H1 (cell line): Measurements from ENCODE around the gene EBPL. TPM values are rescaled to one million over a fixed set of nuclear protein-coding genes. Genes with fewer than 3 reads are reported as not detected.

Experiments used
- CTCF ChIA-PET: fragments of 300-600 bp; sonication (Branson Sonifier 250); formaldehyde crosslinking; loops from one replicate; lab custom pipeline; 2021; ENCODE audit not compliant: partially characterized antibody; lab: Charles Lee
- POLR2A ChIA-PET: fragments of 300-600 bp; sonication (Branson Sonifier 250); formaldehyde crosslinking; loops from one replicate; lab custom pipeline; 2021; ENCODE audit warnings: inconsistent platforms; ENCODE audit not compliant: partially characterized antibody; lab: Charles Lee
- DNase-seq, 2 experiments: peaks; one replicate each; pipeline versions ENCODE4 v3.0.0 to v3.0.0-alpha.2; 2010 to 2022; ENCODE audit warnings: low spot score in 2 of 2, low read depth in 1 of 2, mixed read lengths in 1 of 2
- FAIRE-seq: peaks from 2 replicates; lab custom pipeline; 2011; peaks lifted over from hg19 to GRCh38; lab: Jason Lieb, UNC
- H2AFZ ChIP-seq: 2 replicates; pipeline ENCODE4 v1.8.1; 2012; ENCODE audit warnings: low read length, inconsistent platforms
- H2AK5ac ChIP-seq: 2 replicates; pipeline ENCODE4 v1.6.1; 2013; ENCODE audit warnings: low read depth, low read length
- H2BK120ac ChIP-seq: replicated peaks from 2 replicates; pipeline ENCODE3; 2013; ENCODE audit warnings: low read depth, low read length, inconsistent platforms
- H2BK12ac ChIP-seq: 2 replicates; pipeline ENCODE4 v1.6.1; 2013; ENCODE audit warnings: low read depth, low read length
- H2BK15ac ChIP-seq: 2 replicates; pipeline ENCODE4 v1.6.1; 2013; ENCODE audit warnings: low read length
- H2BK20ac ChIP-seq: 2 replicates; pipeline ENCODE4 v1.6.1; 2013; ENCODE audit warnings: low read length
- H2BK5ac ChIP-seq: 2 replicates; pipeline ENCODE4 v1.6.1; 2013; ENCODE audit warnings: low read depth, low read length
- H3K14ac ChIP-seq: 2 replicates; pipeline ENCODE4 v1.6.1; 2013; ENCODE audit warnings: inconsistent platforms; ENCODE audit not compliant: insufficient read length
- H3K18ac ChIP-seq: 2 replicates; pipeline ENCODE4 v1.6.1; 2013; ENCODE audit warnings: low read length; ENCODE audit errors: extremely low read depth
- H3K23ac ChIP-seq: 2 replicates; pipeline ENCODE4 v1.6.1; 2013; ENCODE audit warnings: inconsistent platforms; ENCODE audit not compliant: insufficient read length
- H3K23me2 ChIP-seq: 2 replicates; pipeline ENCODE4 v1.6.1; 2013; ENCODE audit warnings: low read depth, low read length
- H3K27ac ChIP-seq: 2 replicates; pipeline ENCODE4 v1.6.1; 2011; ENCODE audit warnings: low read depth, low read length, inconsistent platforms
- H3K27me3 ChIP-seq, 4 experiments: replicated peaks in 1 of 4; 1 replicate in 1 of 4; 2 replicates in 3 of 4; pipeline versions ENCODE4 v1.6.1 to v1.8.1; 2011 to 2013; ENCODE audit warnings: low read length in 3 of 4, mild to moderate bottlenecking in 3 of 4, inconsistent platforms in 2 of 4, mixed read lengths in 2 of 4, moderate library complexity in 1 of 4; ENCODE audit not compliant: control insufficient read depth in 3 of 4, insufficient read depth in 3 of 4; ENCODE audit errors: extremely low read depth in 1 of 4
- H3K36me3 ChIP-seq, 4 experiments: 2 replicates each; pipeline versions ENCODE4 v1.6.1 to v1.8.1; 2011 to 2013; ENCODE audit warnings: mild to moderate bottlenecking in 4 of 4, low read length in 3 of 4, moderate library complexity in 2 of 4, control low read depth in 1 of 4, inconsistent platforms in 1 of 4; ENCODE audit not compliant: insufficient read depth in 4 of 4, control insufficient read depth in 2 of 4
- H3K4ac ChIP-seq: replicated peaks from 2 replicates; pipeline ENCODE3; 2013; ENCODE audit warnings: low read length, low read depth, mixed read lengths, inconsistent platforms; ENCODE audit not compliant: insufficient read length
- H3K4me1 ChIP-seq, 4 experiments: replicated peaks in 1 of 4; 1 replicate in 1 of 4; 2 replicates in 3 of 4; pipeline versions ENCODE4 v1.6.1 to v1.8.1; 2011 to 2013; ENCODE audit warnings: low read length in 3 of 4, inconsistent platforms in 2 of 4, mixed read lengths in 1 of 4; ENCODE audit not compliant: insufficient read depth in 4 of 4, control insufficient read depth in 3 of 4
- H3K4me2 ChIP-seq, 2 experiments: 2 replicates each; pipeline versions ENCODE4 v1.6.1 to v1.8.1; 2011 to 2013; ENCODE audit warnings: low read depth in 2 of 2, low read length in 2 of 2, control low read depth in 1 of 2, inconsistent platforms in 1 of 2, mild to moderate bottlenecking in 1 of 2; ENCODE audit not compliant: insufficient read depth in 1 of 2
- H3K4me3 ChIP-seq, 4 experiments: fragments of 200-600, 300-600 bp in 1 of 4; sonication (generic), shearing (Covaris generic), sonication (Bioruptor Twin) in 1 of 4; 2 replicates each; pipeline versions ENCODE4 v1.5.1 to v1.8.1; 2011 to 2016; ENCODE audit warnings: low read length in 4 of 4, low read depth in 3 of 4, control low read depth in 2 of 4, inconsistent platforms in 2 of 4, mild to moderate bottlenecking in 2 of 4, mixed read lengths in 1 of 4, moderate library complexity in 1 of 4; ENCODE audit not compliant: insufficient read depth in 2 of 4; ENCODE audit errors: extremely low read depth in 1 of 4
- H3K56ac ChIP-seq: replicated peaks from 2 replicates; pipeline ENCODE3; 2013; ENCODE audit warnings: low read depth, mild to moderate bottlenecking, mixed read lengths, low read length, inconsistent platforms; ENCODE audit not compliant: insufficient read length
- H3K79me1 ChIP-seq: 2 replicates; pipeline ENCODE4 v1.6.1; 2013; ENCODE audit warnings: low read depth, low read length, control low read depth
- H3K79me2 ChIP-seq, 2 experiments: 2 replicates each; pipeline versions ENCODE4 v1.6.1 to v1.8.1; 2012 to 2013; ENCODE audit warnings: low read length in 2 of 2, mild to moderate bottlenecking in 2 of 2, inconsistent platforms in 1 of 2; ENCODE audit not compliant: insufficient read depth in 2 of 2, control insufficient read depth in 1 of 2
- H3K9ac ChIP-seq, 4 experiments: replicated peaks in 1 of 4; 1 replicate in 1 of 4; 2 replicates in 3 of 4; pipeline versions ENCODE4 v1.6.1 to v1.8.1; 2011 to 2013; ENCODE audit warnings: low read depth in 3 of 4, low read length in 3 of 4, control low read depth in 2 of 4, mild to moderate bottlenecking in 2 of 4, moderate library complexity in 2 of 4, inconsistent platforms in 1 of 4; ENCODE audit errors: extremely low read depth in 1 of 4
- H3K9me3 ChIP-seq, 2 experiments: 2 replicates each; pipeline versions ENCODE4 v1.6.1 to v1.8.1; 2012 to 2013; ENCODE audit warnings: mild to moderate bottlenecking in 2 of 2, moderate library complexity in 2 of 2, control low read depth in 1 of 2, inconsistent platforms in 1 of 2, low read depth in 1 of 2, low read length in 1 of 2, mixed read lengths in 1 of 2; ENCODE audit not compliant: insufficient read depth in 2 of 2
- H4K20me1 ChIP-seq, 2 experiments: replicated peaks in 1 of 2; 2 replicates each; pipeline versions ENCODE3 to v1.8.1; 2011 to 2013; ENCODE audit warnings: inconsistent platforms in 2 of 2, low read length in 2 of 2, mild to moderate bottlenecking in 1 of 2; ENCODE audit not compliant: insufficient read depth in 2 of 2, control insufficient read depth in 1 of 2
- H4K5ac ChIP-seq: 2 replicates; pipeline ENCODE4 v1.6.1; 2013; ENCODE audit warnings: low read length, low read depth, mixed read lengths, inconsistent platforms; ENCODE audit not compliant: insufficient read length
- H4K8ac ChIP-seq: 2 replicates; pipeline ENCODE4 v1.8.0; 2013; ENCODE audit warnings: mild to moderate bottlenecking, moderate library complexity, low read length, inconsistent platforms; ENCODE audit not compliant: insufficient read depth; ENCODE audit errors: extremely low read depth
- H4K91ac ChIP-seq: replicated peaks from 2 replicates; pipeline ENCODE3; 2013; ENCODE audit warnings: low read length, mixed read lengths, inconsistent platforms; ENCODE audit not compliant: insufficient read length
- EP300 ChIP-seq, 2 experiments: IDR thresholded peaks; 1 replicate in 1 of 2; 2 replicates in 1 of 2; pipeline ENCODE4 v1.6.1; 2011 to 2012; ENCODE audit warnings: low read depth in 2 of 2, low read length in 2 of 2, mild to moderate bottlenecking in 2 of 2, borderline replicate concordance in 1 of 2, inconsistent platforms in 1 of 2, moderate library complexity in 1 of 2
- polyA plus RNA-seq, 7 experiments: library from polyadenylated mRNA; depleted of rRNA in 3 of 7; stranded (reverse) in 5 of 7; unstranded in 2 of 7; fragments of >200 nt in 5 of 7; fragments of 200-250 nt in 2 of 7; gene quantifications; 1 replicate in 5 of 7; 2 replicates in 1 of 7; 4 replicates in 1 of 7; pipeline versions ENCODE4 v1.2.1 to v1.2.3, GENCODE V29; 2011 to 2013; ENCODE audit warnings: missing spikeins in 2 of 7, mixed read lengths in 2 of 7
- total RNA-seq: library from RNA; stranded (reverse); fragmentation: NEBNext Ultra II Directional; extraction: Animal tissue kit (Norgen Biotek cat#: 25700); gene quantifications from 2 replicates; pipeline ENCODE4 v1.2.1, GENCODE V29; 2021

The EBPL gene
- total and polyA plus RNA-seq, 2 of the 8 experiments (the other 6 are each of a cell fraction or from before 2014, with no cell fraction given), result 130 to 204 TPM

GRCh38 chr13:49731766-49732165 lies 40.5 kb upstream of the EBPL start:
- Histone ChIP-seq H3K27me3 (no peaks in the 10 kb centered on the region), H2BK5ac (no peak overlapping the region), H3K23me2 (no peaks in the 10 kb centered on the region), H3K56ac (no peak overlapping the region), H3K79me2 (no peaks in the 10 kb centered on the region), H3K18ac (no peak overlapping the region), H3K9me3 (no peaks in the 10 kb centered on the region), H3K4me1 (no peaks in the 10 kb centered on the region), H3K79me1 (no peaks in the 10 kb centered on the region), H3K4me2 (no peak overlapping the region), H4K20me1 (peaks cover 0 to 2% of the 10 kb centered on the region in 2 experiments), H3K4ac (no peak overlapping the region), H2AFZ (no peak overlapping the region), H2BK20ac (no peak overlapping the region), H4K91ac (no peak overlapping the region), H3K14ac (no peak overlapping the region), H3K9ac (no peak overlapping the region), H3K23ac (no peak overlapping the region), H2BK15ac (no peak overlapping the region), H4K5ac (no peak overlapping the region), H4K8ac (no peak overlapping the region), H2BK12ac (no peak overlapping the region), H3K36me3 (peaks cover 0 to 24% (median 6%) of the 10 kb centered on the region in 4 experiments; a peak in 4 of 8 replicates), H2BK120ac (no peak overlapping the region), H3K27ac (no peak overlapping the region), H3K4me3 (no peak overlapping the region), H2AK5ac (no peak overlapping the region)
- no peak for TF ChIP-seq EP300 (IDR thresholded peaks at IDR 0.05; ENCODE audit: borderline replicate concordance in 1 of 2, low read depth in 2 of 2, low read length in 2 of 2)
- no peak for FAIRE-seq
- ChIA-PET POLR2A (no interaction called here), CTCF (no interaction called here)
- no peak for DNase-seq
